ENCODE measurements around the gene PEX12. TPM values are rescaled to one million over a fixed set of nuclear protein-coding genes. Genes with fewer than 3 reads are reported as not detected.

PEX12 gene
- total and polyA plus RNA-seq, 9 of the 15 experiments (the other 6 are each of a cell fraction or from before 2014, with no cell fraction given), result 4.0 to 12.4 (median 6.4) TPM

GRCh38 chr17:35578197-35578928 lies at the start of gene PEX12 (continued):
- TF ChIP-seq CCNT2 (IDR thresholded peaks at IDR 0.05; ENCODE audit: borderline replicate concordance, extremely low read depth, insufficient read length, low read depth, low read length) (peak; percentile 15), ZBED1 (IDR thresholded peaks at IDR 0.05) (peak; percentile 71; the same call in 1 of the 2 replicates), PATZ1 (CRISPR knock-in tag; IDR thresholded peaks at IDR 0.05; ENCODE audit: borderline replicate concordance) (no peak), CBX8 (IDR thresholded peaks at IDR 0.05; ENCODE audit: borderline replicate concordance, extremely low read depth, low read depth, low read length, poor library complexity, severe bottlenecking) (no peak), BCLAF1 (IDR thresholded peaks at IDR 0.05; ENCODE audit: borderline replicate concordance in 1 of 2, control insufficient read depth in 1 of 2, low read depth in 2 of 2, low read length in 1 of 2) (no peak; a peak in 1 of 4 replicates), MED1 (CRISPR knock-in tag; IDR thresholded peaks at IDR 0.05; ENCODE audit: borderline replicate concordance) (no peak), TCF15 (CRISPR knock-in tag; IDR thresholded peaks at IDR 0.05) (no peak), RB1 (IDR thresholded peaks at IDR 0.05; ENCODE audit: low read depth) (peak; percentile 21; the same call in 1 of the 2 replicates), CBX1 (IDR thresholded peaks at IDR 0.05; ENCODE audit: low read depth) (no peak), HNRNPK (IDR thresholded peaks at IDR 0.05; ENCODE audit: low read depth, low read length, poor library complexity, severe bottlenecking) (no peak), POLR2B (IDR thresholded peaks at IDR 0.05; ENCODE audit: low read depth, partially characterized antibody) (peak; percentile 91), ZNF589 (CRISPR knock-in tag; IDR thresholded peaks at IDR 0.05; ENCODE audit: low read depth) (no peak), HINFP (tag; conservative IDR thresholded peaks at IDR 0.05; ENCODE audit: low read depth) (no peak), RAD51 (IDR thresholded peaks at IDR 0.05; ENCODE audit: borderline replicate concordance, low read depth) (0 out of 2 replicates have a peak, but pooled peaks have one; percentile 3), RNF2 (IDR thresholded peaks at IDR 0.05) (peak; percentile 60; the same call in 1 of the 2 replicates), RBM14 (IDR thresholded peaks at IDR 0.05; ENCODE audit: borderline replicate concordance, insufficient read depth, low read depth, low read length) (no peak)

Data from K562 (cell line).